Measurements from ENCODE around the gene MIPOL1.
"Not testable (repeated sequence)": the region's sequence is repeated elsewhere in the genome, so short reads cannot be mapped to it uniquely, and the experiment has no call there.

MIPOL1 gene

GRCh38 chr14:37172936-37173614 lies 24.7 kb upstream of the MIPOL1 start:
- H3K9me3 ChIP-seq, result no peaks in the 10 kb centered on the region
- no peaks in the 10 kb centered on the region for H3K27me3 ChIP-seq (ENCODE audit: low read depth)
- in situ Hi-C loops (cut with MboI; ENCODE audit: low sequenced_read_pairs), result no loop called here
- no peaks in the 10 kb centered on the region for H3K4me1 ChIP-seq
- no peak for DNase-seq (ENCODE audit: low spot score in 2 of 2)
- H3K36me3 ChIP-seq (replicated peaks), result no peaks in the 10 kb centered on the region
- H3K4me3 ChIP-seq, result no peak overlapping the region

- in situ Hi-C loops (cut with MboI; ENCODE audit: low sequenced_read_pairs), result no loop called here
- no peaks in the 10 kb centered on the region for H3K9me3 ChIP-seq
- no peaks in the 10 kb centered on the region for H3K27me3 ChIP-seq (ENCODE audit: low read depth)
- DNase-seq (ENCODE audit: low spot score in 2 of 2), result no peak
- H3K36me3 ChIP-seq (replicated peaks), result no peaks in the 10 kb centered on the region
- H3K4me1 ChIP-seq, result no peaks in the 10 kb centered on the region
- H3K4me3 ChIP-seq, result no peak overlapping the region
Measured at GRCh38 chr14:37179896-37180502, 17.7 kb upstream of the MIPOL1 start.

- in situ Hi-C loops (cut with MboI; ENCODE audit: low sequenced_read_pairs); DNase-seq (ENCODE audit: low spot score in 2 of 2); H3K36me3 ChIP-seq (replicated peaks); H3K27me3 ChIP-seq (ENCODE audit: low read depth); H3K4me1 ChIP-seq; H3K4me3 ChIP-seq; H3K9me3 ChIP-seq: not testable (repeated sequence)
Measured at GRCh38 chr14:37180886-37181285, 16.9 kb upstream of the MIPOL1 start.

- in situ Hi-C loops (cut with MboI; ENCODE audit: low sequenced_read_pairs), result no loop called here
- DNase-seq (ENCODE audit: low spot score in 2 of 2), result no peak
- no peaks in the 10 kb centered on the region for H3K9me3 ChIP-seq
- H3K27me3 ChIP-seq (ENCODE audit: low read depth), result no peaks in the 10 kb centered on the region
- H3K4me3 ChIP-seq, result no peak overlapping the region
- no peaks in the 10 kb centered on the region for H3K4me1 ChIP-seq
- no peaks in the 10 kb centered on the region for H3K36me3 ChIP-seq (replicated peaks)
Measured at GRCh38 chr14:37181441-37181840, 16.3 kb upstream of the MIPOL1 start.

- H3K4me1 ChIP-seq; DNase-seq (ENCODE audit: low spot score in 2 of 2); H3K27me3 ChIP-seq (ENCODE audit: low read depth); H3K9me3 ChIP-seq; in situ Hi-C loops (cut with MboI; ENCODE audit: low sequenced_read_pairs); H3K4me3 ChIP-seq; H3K36me3 ChIP-seq (replicated peaks): not testable (repeated sequence)
Measured at GRCh38 chr14:37184520-37184919, 13.2 kb upstream of the MIPOL1 start.

- in situ Hi-C loops (cut with MboI; ENCODE audit: low sequenced_read_pairs), result no loop called here
- Histone ChIP-seq H3K4me3 (no peak overlapping the region), H3K27me3 (ENCODE audit: low read depth) (no peaks in the 10 kb centered on the region), H3K36me3 (replicated peaks) (no peaks in the 10 kb centered on the region), H3K9me3 (no peaks in the 10 kb centered on the region), H3K4me1 (no peaks in the 10 kb centered on the region)
- DNase-seq (ENCODE audit: low spot score in 2 of 2), result no peak
Measured at GRCh38 chr14:37185670-37186069, 12.1 kb upstream of the MIPOL1 start.

GRCh38 chr14:37186865-37187264 lies 10.9 kb upstream of the MIPOL1 start:
- H3K4me1 ChIP-seq, result no peaks in the 10 kb centered on the region
- DNase-seq (ENCODE audit: low spot score in 2 of 2), result no peak
- H3K9me3 ChIP-seq, result no peaks in the 10 kb centered on the region
- H3K27me3 ChIP-seq (ENCODE audit: low read depth), result no peaks in the 10 kb centered on the region
- H3K36me3 ChIP-seq (replicated peaks), result no peaks in the 10 kb centered on the region
- in situ Hi-C loops (cut with MboI; ENCODE audit: low sequenced_read_pairs), result no loop called here
- H3K4me3 ChIP-seq, result no peak overlapping the region

GRCh38 chr14:37187294-37187693 lies 10.4 kb upstream of the MIPOL1 start:
- Histone ChIP-seq H3K9me3 (no peaks in the 10 kb centered on the region), H3K36me3 (replicated peaks) (no peaks in the 10 kb centered on the region), H3K4me1 (no peaks in the 10 kb centered on the region), H3K27me3 (ENCODE audit: low read depth) (no peaks in the 10 kb centered on the region), H3K4me3 (no peak overlapping the region)
- in situ Hi-C loops (cut with MboI; ENCODE audit: low sequenced_read_pairs), result no loop called here
- DNase-seq (ENCODE audit: low spot score in 2 of 2), result no peak

GRCh38 chr14:37187840-37188577 lies 9.7 kb upstream of the MIPOL1 start:
- H3K4me3 ChIP-seq, result not testable (repeated sequence)

GRCh38 chr14:37189733-37190132 lies 8.0 kb upstream of the MIPOL1 start:
- H3K36me3 ChIP-seq (replicated peaks); H3K27me3 ChIP-seq (ENCODE audit: low read depth); H3K4me1 ChIP-seq; H3K4me3 ChIP-seq; DNase-seq (ENCODE audit: low spot score in 2 of 2); in situ Hi-C loops (cut with MboI; ENCODE audit: low sequenced_read_pairs); H3K9me3 ChIP-seq: not testable (repeated sequence)

More at GRCh38 chr14:37187840-37188577, 9.7 kb upstream of the MIPOL1 start:
- H3K4me1 ChIP-seq; H3K36me3 ChIP-seq (replicated peaks); H3K9me3 ChIP-seq; in situ Hi-C loops (cut with MboI; ENCODE audit: low sequenced_read_pairs); H3K27me3 ChIP-seq (ENCODE audit: low read depth); DNase-seq (ENCODE audit: low spot score in 2 of 2): not testable (repeated sequence)

GRCh38 chr14:37194698-37195097 lies 3.0 kb upstream of the MIPOL1 start:
- Histone ChIP-seq H3K4me1 (no peaks in the 10 kb centered on the region), H3K36me3 (replicated peaks) (no peaks in the 10 kb centered on the region), H3K9me3 (no peaks in the 10 kb centered on the region), H3K27me3 (ENCODE audit: low read depth) (no peaks in the 10 kb centered on the region), H3K4me3 (no peak overlapping the region)
- DNase-seq (ENCODE audit: low spot score in 2 of 2), result no peak
- in situ Hi-C loops (cut with MboI; ENCODE audit: low sequenced_read_pairs), result no loop called here

- no peak for DNase-seq (ENCODE audit: low spot score in 2 of 2)
- in situ Hi-C loops (cut with MboI; ENCODE audit: low sequenced_read_pairs), result no loop called here
Measured at GRCh38 chr14:37195327-37195726, 2.4 kb upstream of the MIPOL1 start.

GRCh38 chr14:37196604-37197420 lies 925 bp upstream of the MIPOL1 start:
- Histone ChIP-seq H3K9me3 (no peaks in the 10 kb centered on the region), H3K27me3 (ENCODE audit: low read depth) (no peaks in the 10 kb centered on the region), H3K4me1 (no peaks in the 10 kb centered on the region), H3K4me3 (no peak overlapping the region), H3K36me3 (replicated peaks) (no peaks in the 10 kb centered on the region)
- in situ Hi-C loops (cut with MboI; ENCODE audit: low sequenced_read_pairs), result no loop called here
- no peak for DNase-seq (ENCODE audit: low spot score in 2 of 2)

More at GRCh38 chr14:37195327-37195726, 2.4 kb upstream of the MIPOL1 start:
- no peaks in the 10 kb centered on the region for H3K4me1 ChIP-seq
- H3K36me3 ChIP-seq (replicated peaks), result no peaks in the 10 kb centered on the region
- H3K27me3 ChIP-seq (ENCODE audit: low read depth), result no peaks in the 10 kb centered on the region
- no peak overlapping the region for H3K4me3 ChIP-seq
- H3K9me3 ChIP-seq, result no peaks in the 10 kb centered on the region

GRCh38 chr14:37198273-37198598 lies 499 bp downstream of the MIPOL1 start:
- in situ Hi-C loops (cut with MboI; ENCODE audit: low sequenced_read_pairs), result no loop called here
- DNase-seq (ENCODE audit: low spot score in 2 of 2), result no peak
- Histone ChIP-seq H3K36me3 (replicated peaks) (no peaks in the 10 kb centered on the region), H3K27me3 (ENCODE audit: low read depth) (no peaks in the 10 kb centered on the region), H3K9me3 (no peaks in the 10 kb centered on the region), H3K4me3 (no peak overlapping the region), H3K4me1 (no peaks in the 10 kb centered on the region)
